ENCODE measurements around the gene PACS1.
A peak's percentile ranks its signal among the peaks of the same experiment; 100 is the strongest.
"Not testable (repeated sequence)": the region's sequence is repeated elsewhere in the genome, so short reads cannot be mapped to it uniquely, and the experiment has no call there.

PACS1 gene

GRCh38 chr11:66069715-66070603, at the start of gene PACS1:
Gene PACS1 (plus strand): TSS chr11:66070272. CDS start chr11:66070487, 215 bp downstream.
- peak; percentile 41 for DNase-seq (ENCODE audit: low read depth, low spot score)

DNA sequence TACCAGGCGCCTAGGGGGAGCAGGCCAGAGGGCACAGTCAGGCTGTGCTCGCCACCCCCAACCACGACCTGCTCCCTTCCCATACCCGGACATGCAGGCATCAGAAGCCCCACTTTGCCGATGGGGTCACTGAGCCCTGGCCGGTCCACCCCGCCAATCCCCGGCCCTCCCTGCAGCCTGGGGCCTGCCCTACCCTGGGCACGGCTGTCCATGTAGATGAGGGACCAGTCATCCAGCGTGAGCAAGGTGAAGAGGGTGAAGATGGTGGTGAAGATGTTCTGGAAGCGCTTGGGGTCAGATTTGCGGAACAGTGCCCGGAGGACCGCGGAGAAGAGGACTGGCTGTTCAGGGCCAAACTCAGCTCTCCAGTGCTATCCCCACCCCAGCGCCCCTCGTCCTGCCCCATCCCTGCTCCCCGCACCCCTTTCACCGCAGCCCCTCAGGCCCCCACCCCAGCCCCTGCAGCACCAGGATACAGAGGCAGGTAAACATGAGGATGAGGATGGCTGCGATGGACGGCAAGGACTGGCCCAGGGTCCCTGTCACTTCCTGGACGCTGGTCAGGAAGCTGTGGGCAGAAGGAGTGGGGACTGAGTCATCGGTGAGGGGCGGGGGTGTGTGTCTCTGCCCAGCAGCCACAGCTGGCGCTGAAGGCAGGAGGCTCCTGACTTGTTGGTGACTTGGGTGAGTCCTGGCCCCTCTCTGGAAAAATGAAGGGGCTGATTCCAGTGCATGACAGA, 49.3 kb upstream of the PACS1 start:
- DNase-seq (ENCODE audit: low read depth, low spot score) = no peak

DNA sequence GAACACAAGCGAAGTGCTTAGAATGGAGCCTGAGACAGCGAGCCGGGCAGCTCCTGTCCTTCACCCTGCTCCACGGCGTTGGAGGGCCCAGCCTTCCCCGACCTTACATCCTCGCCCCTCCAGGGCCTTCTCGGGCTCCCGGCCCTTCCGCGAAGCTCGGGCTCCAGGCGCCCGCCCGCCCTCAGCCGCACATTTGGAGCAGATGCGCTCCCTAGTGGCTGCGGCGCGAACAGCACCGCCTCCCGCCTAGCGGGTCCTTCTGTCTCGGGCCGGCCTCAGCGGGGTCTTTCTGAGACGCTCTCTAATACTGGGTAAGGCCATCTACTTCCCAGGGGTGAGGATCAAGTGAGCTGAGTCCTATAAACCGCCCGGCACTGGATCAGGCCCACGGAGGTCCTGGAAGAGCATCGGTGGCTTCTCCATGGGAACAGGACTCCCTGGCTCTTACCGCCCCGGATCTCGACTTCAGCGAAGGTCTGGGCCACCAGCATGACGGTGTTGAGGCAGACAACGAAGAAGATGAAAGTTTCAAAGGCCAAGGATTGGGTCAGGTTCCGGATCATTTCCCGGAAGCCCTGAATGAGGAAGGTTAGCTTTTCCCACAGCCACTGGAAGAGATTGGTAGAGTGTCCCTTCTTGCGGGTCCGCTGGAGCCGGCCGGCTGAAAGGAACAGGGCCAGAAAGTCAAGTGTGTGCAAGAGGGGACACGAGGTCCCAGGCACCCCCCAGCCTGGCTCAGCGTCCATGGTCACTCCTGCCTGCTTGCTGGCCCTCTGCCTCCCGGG, 47.5 kb upstream of the PACS1 start:
- DNase-seq (ENCODE audit: low read depth, low spot score) = peak; percentile 58

DNA sequence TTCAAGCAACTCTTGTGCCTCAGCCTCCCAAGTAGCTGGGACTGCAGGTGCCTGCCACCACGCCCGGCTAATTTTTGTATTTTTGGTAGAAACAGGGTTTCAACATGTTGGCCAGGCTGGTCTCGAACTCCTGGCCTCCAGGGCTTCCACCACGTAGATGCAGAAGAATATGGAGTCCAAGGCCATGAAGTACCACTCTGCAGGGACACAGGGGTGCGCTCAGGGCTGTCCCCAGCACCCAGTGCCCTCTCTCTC, 47.0 kb upstream of the PACS1 start:
- not testable (repeated sequence) for DNase-seq (ENCODE audit: low read depth, low spot score)

- DNase-seq (ENCODE audit: low read depth, low spot score) = no peak
These were observed 44.0 kb upstream of the PACS1 start, which contains the start of gene CATSPER1 for GRCh38 chr11:66026017-66026529. Gene CATSPER1 (minus strand): TSS chr11:66026479. CDS start chr11:66026379, 100 bp downstream.

- DNase-seq (ENCODE audit: low read depth, low spot score) = no peak
These were observed 36.9 kb upstream of the PACS1 start for GRCh38 chr11:66032957-66033735.

DNA sequence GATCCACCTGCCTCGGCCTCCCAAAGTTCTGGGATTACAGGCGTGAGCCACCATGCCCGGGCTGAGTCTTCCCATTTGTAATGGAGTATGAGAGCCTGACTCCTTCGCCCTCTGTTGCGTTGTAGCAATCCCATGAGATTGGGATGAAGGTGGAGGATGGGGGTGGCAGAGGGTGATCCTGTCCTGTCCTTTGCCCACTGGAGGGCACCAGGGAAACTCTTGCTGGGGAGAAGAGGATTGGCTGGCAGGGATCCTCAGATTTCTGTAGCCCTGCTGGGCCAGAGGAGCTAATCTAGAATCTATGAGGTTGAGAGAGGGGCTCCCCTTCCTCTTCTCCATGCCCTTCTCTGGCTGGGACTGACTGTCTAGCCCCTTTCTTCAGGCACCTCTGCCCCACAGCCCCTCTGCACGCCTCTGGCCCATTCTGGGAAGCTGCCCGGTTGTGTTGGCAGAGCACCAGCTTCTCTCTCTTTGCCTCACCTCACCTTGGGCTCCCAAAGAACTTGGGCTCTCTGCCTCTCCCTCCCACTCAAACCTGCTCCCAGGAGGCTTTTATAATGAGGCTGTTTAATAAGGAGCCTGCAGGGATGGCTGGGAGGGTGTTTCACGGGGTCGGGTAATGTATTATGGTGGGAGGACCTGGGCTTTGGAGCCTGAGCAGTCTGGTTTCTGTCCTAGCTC, 34.3 kb upstream of the PACS1 start:
- DNase-seq (ENCODE audit: low read depth, low spot score) = no peak

DNA sequence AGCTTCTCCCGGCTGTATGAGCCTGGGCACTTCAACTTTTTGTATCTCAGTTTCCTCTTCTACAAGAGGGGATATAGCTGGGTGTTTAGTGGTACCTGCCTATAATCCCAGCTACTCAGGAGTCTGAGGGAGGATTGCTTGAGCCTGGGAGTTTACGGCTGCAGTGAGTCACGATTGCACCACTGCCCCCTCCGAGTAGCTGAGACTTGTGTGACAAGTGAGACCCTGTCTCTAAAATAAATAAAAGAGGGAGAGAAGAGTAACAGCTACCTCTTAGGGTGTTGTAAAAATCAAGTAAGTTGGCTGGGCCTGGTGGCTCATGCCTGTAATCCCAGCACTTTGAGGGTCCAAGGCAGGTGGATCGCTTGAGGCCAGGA, 33.8 kb upstream of the PACS1 start:
- DNase-seq (ENCODE audit: low read depth, low spot score) = no peak

DNA sequence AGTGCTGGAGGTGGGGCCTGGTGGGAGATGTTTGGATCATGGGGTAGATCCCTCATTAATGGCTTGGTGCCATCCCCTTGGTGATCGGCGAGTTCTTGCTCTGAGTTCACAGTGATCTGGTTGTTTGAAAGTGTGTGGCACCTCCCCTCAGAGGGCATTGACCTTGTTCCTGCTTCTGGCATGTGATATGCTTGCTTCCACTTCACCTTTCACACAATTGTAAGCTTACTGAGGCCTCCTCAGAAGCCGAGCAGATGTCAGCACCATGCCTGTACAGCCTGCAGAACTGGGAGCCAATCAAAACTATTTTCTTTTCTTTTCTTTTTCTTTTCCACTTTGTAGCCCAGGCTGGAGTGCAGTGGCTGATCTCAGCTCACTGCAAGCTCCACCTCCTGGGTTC, 32.7 kb upstream of the PACS1 start:
- no peak for DNase-seq (ENCODE audit: low read depth, low spot score)

DNA sequence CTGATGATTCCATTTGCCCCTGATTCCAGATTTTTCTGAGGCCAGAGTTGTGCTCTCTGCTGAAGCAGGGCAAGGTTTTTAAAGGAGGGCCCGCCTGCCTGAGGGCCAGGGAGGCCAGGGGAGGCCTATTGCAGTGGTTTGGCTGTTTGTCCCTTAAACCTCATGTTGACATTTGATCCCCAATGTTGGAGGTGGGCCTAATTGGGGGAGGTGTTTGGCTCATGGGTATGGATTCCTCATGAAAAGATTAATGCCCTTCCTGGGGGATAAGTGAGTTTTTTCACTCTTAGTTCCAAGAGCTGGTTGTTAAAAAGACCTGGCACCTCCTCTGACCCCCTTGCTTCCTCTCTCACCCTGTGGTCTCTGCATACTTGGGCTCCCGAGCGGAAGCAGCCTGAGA, 30.3 kb upstream of the PACS1 start:
- no peak for DNase-seq (ENCODE audit: low read depth, low spot score)

DNA sequence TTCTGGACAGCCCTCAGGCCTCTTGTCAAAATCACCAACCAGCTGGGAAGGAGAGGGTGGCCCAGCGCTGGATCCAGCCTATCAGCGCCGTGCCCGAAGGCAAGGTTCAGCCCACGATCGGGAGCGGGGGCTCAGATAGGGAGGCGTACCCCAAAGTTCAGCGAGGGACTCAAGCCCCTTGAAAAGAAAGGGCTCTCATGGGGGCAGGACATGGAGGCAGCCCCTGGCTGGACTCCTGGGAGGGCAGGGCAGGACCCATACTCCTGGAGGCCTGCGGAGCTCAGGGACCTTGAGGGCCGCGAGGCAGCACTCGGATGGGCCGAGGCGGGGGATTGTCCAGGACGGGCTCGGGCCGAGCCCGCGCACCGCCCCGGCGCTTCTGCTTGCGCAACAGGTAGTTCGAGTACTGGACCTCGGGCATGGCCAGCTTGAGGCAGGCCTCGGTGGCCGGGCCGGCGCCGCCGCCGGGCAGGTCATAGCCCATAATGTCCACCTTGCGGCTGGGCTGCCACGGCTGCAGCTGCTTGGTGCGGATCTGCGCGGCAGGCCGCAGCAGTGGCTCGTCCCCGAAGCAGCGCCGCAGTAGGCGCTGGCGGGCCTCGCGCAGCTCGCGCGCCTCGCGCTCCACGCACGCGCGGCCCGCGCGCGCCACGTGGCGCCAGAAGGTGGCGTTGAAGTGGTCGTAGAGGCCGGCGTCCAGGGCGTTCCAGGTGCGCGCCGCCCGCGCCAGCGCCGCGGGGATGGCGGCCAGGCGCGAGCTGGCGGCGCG, 27.7 kb upstream of the PACS1 start:
- DNase-seq (ENCODE audit: low read depth, low spot score) = no peak

DNA sequence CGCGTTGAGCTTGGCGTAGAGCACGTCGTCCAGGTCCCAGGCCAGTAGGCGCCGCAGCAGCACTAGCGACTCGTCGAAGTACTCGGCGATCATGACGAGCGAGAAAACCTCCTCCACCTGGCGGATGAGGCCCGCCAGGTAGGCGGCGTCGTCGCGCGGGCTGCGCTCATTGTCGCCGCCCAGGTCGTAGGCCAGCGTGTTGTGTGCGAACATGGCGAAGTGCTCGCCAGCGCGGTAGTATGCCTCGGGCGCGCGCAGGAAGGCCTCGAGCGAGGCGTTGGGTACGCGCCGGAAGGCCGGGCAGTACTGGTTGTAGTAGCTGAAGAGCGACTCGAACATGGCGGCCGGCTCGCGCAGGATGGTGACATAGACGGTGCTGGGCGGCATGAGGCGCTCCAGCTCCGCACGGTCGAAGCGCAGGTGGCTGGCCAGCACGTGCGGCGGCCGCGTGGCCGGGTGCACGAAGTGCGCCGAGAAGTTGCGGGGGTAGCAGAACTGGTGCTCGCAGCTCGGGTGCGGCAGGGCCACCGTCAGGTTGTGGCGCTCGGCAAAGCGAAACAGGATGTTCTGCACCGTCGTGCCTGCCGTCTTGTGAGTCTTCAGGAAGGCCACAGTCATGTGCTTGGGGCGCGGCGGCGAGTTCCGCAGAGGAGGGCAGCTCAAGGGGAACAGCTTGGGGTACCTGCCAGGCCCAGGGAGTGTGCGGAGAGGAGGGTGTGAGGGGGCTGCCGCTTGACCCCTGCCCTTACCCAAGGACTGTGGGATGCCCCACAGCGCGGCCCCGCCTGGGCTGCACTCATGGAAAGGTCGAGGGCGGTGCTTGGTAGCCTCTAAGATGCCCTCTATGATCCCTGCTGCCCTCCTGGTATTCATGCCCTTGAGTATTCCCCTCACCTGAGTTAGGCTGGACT, 26.8 kb upstream of the PACS1 start:
- no peak for DNase-seq (ENCODE audit: low read depth, low spot score)

GRCh38 chr11:66044757-66045156, 25.3 kb upstream of the PACS1 start:
- no peak for DNase-seq (ENCODE audit: low read depth, low spot score)

DNA sequence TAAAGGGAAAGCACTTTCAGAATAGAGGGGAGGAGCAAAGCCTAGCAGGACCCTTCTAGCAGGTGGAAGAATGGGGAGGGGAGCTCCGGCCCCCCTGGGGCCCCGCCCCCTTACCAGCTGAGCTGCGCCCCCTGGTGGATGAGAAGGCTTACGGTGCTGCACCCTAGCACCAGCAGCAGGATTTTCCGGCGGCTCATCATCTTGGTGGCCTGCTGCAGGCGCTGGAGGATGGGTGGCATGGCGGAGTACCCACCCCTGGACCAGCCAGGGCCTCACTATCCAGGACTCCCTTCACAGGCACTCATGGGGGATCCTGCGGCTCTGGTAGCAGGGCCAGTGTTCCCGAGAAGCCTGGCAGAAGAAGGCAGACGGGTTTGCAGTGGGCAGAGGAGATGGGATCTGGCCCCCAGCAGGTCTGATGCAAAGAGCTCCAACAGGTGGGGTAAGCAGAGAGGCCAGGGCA, 24.9 kb upstream of the PACS1 start:
- DNase-seq (ENCODE audit: low read depth, low spot score) = peak; percentile 71

DNA sequence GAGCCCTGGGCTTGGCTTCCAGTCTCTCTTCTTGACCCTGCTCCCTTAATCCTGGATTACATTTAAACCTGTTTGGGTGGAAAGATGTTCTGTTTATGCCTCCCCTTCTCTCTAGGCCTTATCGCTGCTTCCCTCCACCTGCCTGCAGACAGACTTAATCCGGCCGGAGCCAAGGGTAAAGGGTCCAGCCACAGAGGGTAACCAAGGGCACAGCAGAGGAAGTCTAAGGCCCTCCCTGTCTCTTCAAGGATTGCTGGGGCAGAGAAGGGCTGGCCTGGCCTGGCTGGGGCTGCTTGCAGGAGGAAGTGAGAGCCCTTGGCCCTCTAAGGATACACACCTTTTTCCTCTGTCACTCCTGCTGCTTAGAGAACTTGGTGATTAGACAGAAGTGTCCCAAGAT, 23.2 kb upstream of the PACS1 start:
- no peak for DNase-seq (ENCODE audit: low read depth, low spot score)

- DNase-seq (ENCODE audit: low read depth, low spot score) = no peak
These were observed 22.3 kb upstream of the PACS1 start for GRCh38 chr11:66047541-66048365.

- DNase-seq (ENCODE audit: low read depth, low spot score) = no peak
These were observed 21.3 kb upstream of the PACS1 start, which contains the start of gene GAL3ST3 for GRCh38 chr11:66048547-66049323. Gene GAL3ST3 (minus strand): TSS chr11:66049161. CDS start chr11:66045415, 3,746 bp downstream.

Data from activated CD4-positive, CD25-positive, alpha-beta regulatory T cell treated with anti-CD3 and anti-CD28 coated beads, Interleukin-2, amount 50 U/mL, for 16 hours (primary cell).